GM19328 (cell line): Measurements from ENCODE around the gene ZNF792.
"Not testable (repeated sequence)": the region's sequence is repeated elsewhere in the genome, so short reads cannot be mapped to it uniquely, and the experiment has no call there.

Experiments
- ATAC-seq: cut with Tn5 transposase; IDR thresholded peaks from one replicate; pipeline ENCODE4 v1.9.1; 2021; ENCODE audit warnings: mild to moderate bottlenecking, moderate library complexity; ENCODE audit not compliant: unreplicated experiment

ZNF792 gene

DNA sequence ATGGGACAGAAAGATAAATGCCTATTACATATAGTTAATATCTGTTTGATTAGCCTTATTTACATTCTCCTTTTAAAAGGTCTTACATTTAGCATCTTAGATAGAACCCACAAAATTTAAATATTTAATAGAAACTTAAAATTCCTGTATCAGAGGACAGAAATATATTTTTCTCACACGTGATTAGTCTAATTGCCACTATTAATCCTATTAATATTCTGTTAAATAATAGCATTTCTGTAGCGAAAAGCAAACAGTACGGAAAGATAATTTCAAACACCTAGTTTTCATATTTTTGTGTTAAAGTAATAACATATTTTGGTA, 37.7 kb downstream of the ZNF792 start:
- no peak for ATAC-seq

DNA sequence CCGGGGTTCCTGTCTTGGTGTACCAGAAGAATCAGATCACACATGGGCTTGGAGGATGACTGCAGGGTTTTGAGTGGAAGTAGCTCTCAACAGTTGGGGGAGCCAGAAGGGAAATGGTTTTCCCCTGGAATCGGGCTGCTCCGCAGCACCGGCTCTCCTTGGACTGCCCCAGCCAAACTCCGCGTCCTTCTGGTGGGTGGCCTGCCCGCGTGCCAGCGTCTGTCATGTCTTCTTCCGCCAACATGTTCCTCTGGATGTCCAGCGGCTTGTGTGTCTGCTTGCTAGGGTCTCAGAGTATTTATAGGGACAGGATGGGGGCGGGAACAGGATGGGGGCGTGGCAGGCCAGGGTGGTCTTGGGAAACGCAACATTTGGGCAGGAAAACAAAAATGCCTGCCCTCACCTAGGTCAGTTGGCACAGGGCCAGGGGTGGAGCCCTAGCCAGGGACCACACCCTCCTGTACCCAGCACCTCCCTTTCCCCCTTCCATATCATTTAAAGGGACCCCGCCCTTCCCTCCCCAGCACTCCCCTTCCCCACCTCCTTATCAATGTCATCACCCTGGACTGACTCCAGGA, 38.7 kb downstream of the ZNF792 start:
- no peak for ATAC-seq

DNA sequence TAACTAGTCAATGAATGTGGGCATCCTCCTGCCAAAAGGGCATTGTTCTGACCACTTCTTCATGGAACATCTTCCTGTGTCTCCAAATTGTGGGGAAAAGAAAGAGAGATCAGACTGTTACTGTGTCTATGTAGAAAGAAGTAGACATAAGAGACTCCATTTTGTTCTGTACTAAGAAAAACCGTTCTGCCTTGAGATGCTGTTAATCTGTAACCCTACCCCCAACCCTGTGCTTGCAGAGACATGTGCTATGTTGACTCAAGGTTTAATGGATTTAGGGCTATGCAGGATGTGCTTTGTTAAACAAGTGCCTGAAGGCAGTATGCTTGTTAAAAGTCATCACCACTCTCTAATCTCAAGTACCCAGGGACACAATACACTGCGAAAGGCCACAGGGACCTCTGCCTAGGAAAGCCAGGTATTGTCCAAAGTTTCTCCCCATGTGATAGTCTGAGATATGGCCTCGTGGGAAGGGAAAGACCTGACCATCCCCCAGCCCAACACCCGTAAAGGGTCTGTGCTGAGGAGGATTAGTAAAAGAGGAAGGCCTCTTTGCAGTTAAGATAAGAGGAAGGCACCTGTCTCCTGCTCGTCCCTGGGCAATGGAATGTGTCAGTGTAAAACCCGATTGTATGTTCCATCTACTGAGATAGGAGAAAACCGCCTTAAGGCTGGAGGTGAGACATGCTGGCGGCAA, 43.8 kb downstream of the ZNF792 start:
- ATAC-seq, result not testable (repeated sequence)

DNA sequence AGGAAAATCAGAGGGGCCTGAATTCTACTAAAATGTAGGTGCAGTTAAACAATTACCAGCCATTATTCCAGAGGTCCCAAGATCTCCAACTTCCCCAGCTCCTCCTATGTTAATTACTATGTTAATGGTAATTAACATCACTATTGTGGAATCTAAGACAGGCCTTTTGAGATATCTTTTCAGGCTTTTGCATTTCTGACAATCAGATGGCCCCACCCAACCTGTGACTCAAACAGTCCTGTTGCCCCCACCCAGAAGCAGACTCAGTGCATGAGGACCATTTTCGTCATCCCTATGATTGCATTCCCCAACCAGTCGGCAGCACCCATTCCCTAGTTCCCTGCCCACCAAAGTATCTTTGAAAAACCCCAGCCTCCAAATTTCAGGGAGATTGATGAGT, 45.8 kb downstream of the ZNF792 start:
- no peak for ATAC-seq

DNA sequence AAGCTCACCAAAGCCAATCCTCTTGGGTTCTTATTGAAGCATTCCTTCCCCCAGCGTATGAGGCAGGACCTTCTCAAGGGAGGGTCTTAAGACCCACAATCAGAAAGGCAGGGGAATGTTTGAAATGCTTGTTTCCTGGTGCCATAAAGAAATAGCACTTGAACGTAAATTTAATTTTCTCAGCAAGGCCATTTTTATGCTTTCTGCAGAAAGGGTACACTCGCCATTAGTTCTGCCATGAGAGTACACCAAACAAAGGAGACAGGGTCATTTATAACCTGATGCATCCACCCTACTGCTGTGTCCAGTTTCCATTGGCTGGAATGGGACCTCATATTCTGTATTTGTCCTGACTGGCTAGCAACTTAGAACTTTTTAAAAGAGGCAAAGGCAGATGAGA, 46.9 kb downstream of the ZNF792 start:
- ATAC-seq, result not testable (repeated sequence)

DNA sequence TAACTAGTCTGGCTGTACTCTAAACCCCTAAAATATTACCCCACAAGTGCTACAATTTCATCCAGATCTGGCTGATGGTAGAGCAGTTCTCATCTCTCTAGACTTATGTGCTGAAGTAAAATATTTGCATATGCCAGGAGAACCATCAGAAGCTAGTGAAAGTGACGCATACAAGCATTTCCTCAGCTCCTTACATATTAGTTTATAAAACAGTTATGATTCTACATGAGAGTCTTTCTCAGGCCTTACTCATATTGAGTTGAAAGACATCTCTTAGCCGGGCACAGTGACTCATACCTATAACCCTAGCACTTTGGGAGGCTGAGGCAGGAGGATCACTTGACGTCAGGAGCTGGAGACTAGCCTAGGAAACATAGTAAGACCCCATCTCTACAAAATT, 53.3 kb downstream of the ZNF792 start:
- no peak for ATAC-seq
